ENCODE measurements around the gene FCHSD2.
A peak's percentile ranks its signal among the peaks of the same experiment; 100 is the strongest.
"Not testable (repeated sequence)": the region's sequence is repeated elsewhere in the genome, so short reads cannot be mapped to it uniquely, and the experiment has no call there.

Gene FCHSD2

GRCh38 chr11:73147771-73148681, 5.9 kb upstream of the FCHSD2 start:
- DNase-seq: peak; percentile 44

- no peak for DNase-seq
These were observed 4.0 kb upstream of the FCHSD2 start for GRCh38 chr11:73145986-73146575.

GRCh38 chr11:73143126-73143838, 1.2 kb upstream of the FCHSD2 start:
- DNase-seq: peak; percentile 60

GRCh38 chr11:73141309-73142127, 600 bp downstream of the FCHSD2 start:
- DNase-seq: peak; percentile 85

- DNase-seq: peak; percentile 44
These were observed 1.1 kb downstream of the FCHSD2 start for GRCh38 chr11:73141031-73141308.

GRCh38 chr11:73140213-73141030, 1.7 kb downstream of the FCHSD2 start:
- peak; percentile 82 for DNase-seq

- DNase-seq: no peak
These were observed 2.5 kb downstream of the FCHSD2 start for GRCh38 chr11:73139476-73140198.

GRCh38 chr11:73137944-73138274, 4.2 kb downstream of the FCHSD2 start:
- no peak for DNase-seq

- no peak for DNase-seq
These were observed 4.7 kb downstream of the FCHSD2 start for GRCh38 chr11:73137262-73137943.

- DNase-seq: not testable (repeated sequence)
These were observed 5.4 kb downstream of the FCHSD2 start for GRCh38 chr11:73136722-73137121.

GRCh38 chr11:73135346-73136284, 6.5 kb downstream of the FCHSD2 start:
- no peak for DNase-seq

GRCh38 chr11:73132349-73132748, 9.8 kb downstream of the FCHSD2 start:
- not testable (repeated sequence) for DNase-seq

GRCh38 chr11:73130181-73130580, 11.9 kb downstream of the FCHSD2 start:
- DNase-seq: no peak

- DNase-seq: no peak
These were observed 12.9 kb downstream of the FCHSD2 start for GRCh38 chr11:73129198-73129597.

GRCh38 chr11:73126804-73127480, 15.2 kb downstream of the FCHSD2 start:
- DNase-seq: no peak

GRCh38 chr11:73124800-73125199, 17.3 kb downstream of the FCHSD2 start:
- no peak for DNase-seq

- not testable (repeated sequence) for DNase-seq
These were observed 18.2 kb downstream of the FCHSD2 start for GRCh38 chr11:73123892-73124291.

GRCh38 chr11:73121692-73122091, 20.4 kb downstream of the FCHSD2 start:
- DNase-seq: no peak

- no peak for DNase-seq
These were observed 25.0 kb downstream of the FCHSD2 start for GRCh38 chr11:73117071-73117470.

All from RPMI8226 (cell line).